Kidney (tissue), 14 donors: ENCODE data around the gene CARNS1. TPM values are rescaled to one million over a fixed set of nuclear protein-coding genes. Genes with fewer than 3 reads are reported as not detected.

Experiments used
- DNase-seq, 5 donors: peaks; one replicate each; pipeline ENCODE4 v3.0.0-alpha.2; 2013 to 2020
- FAIRE-seq: peaks from 2 replicates; lab custom pipeline; 2012; peaks lifted over from hg19 to GRCh38; lab: Jason Lieb, UNC
- H3K27ac ChIP-seq, 2 donors: one replicate each; pipeline ENCODE4 v1.7.0; 2013; ENCODE audit warnings: low read depth in 2 of 2, low read length in 2 of 2, inconsistent platforms in 1 of 2
- H3K27me3 ChIP-seq: one replicate; pipeline ENCODE4 v1.7.1; 2013; ENCODE audit warnings: low read length, inconsistent platforms; ENCODE audit not compliant: control insufficient read depth, insufficient read depth
- H3K36me3 ChIP-seq, 3 donors: one replicate each; pipeline versions ENCODE4 v1.7.0 to v1.7.1; 2013; ENCODE audit warnings: low read length in 3 of 3, control low read depth in 1 of 3, inconsistent platforms in 1 of 3; ENCODE audit not compliant: insufficient read depth in 3 of 3, control insufficient read depth in 2 of 3
- H3K4me1 ChIP-seq, 3 donors: one replicate each; pipeline versions ENCODE4 v1.7.0 to v1.7.1; 2013; ENCODE audit warnings: low read length in 3 of 3, inconsistent platforms in 1 of 3, low read depth in 1 of 3; ENCODE audit not compliant: control insufficient read depth in 2 of 3, insufficient read depth in 2 of 3
- H3K4me3 ChIP-seq, 3 donors: one replicate each; pipeline versions ENCODE4 v1.7.0 to v1.8.1; 2013; ENCODE audit warnings: low read length in 3 of 3, control low read depth in 1 of 3, inconsistent platforms in 1 of 3
- H3K9ac ChIP-seq, 3 donors: one replicate each; pipeline versions ENCODE4 v1.7.0 to v1.7.1; 2013; ENCODE audit warnings: low read length in 3 of 3, control low read depth in 1 of 3, inconsistent platforms in 1 of 3
- H3K9me3 ChIP-seq, 3 donors: one replicate each; pipeline versions ENCODE4 v1.7.0 to v1.7.1; 2013; ENCODE audit warnings: low read length in 3 of 3, control low read depth in 1 of 3, inconsistent platforms in 1 of 3; ENCODE audit not compliant: control insufficient read depth in 2 of 3, insufficient read depth in 1 of 3
- intact Hi-C: fragments of 100-400 bp; cut with DNase I; formaldehyde crosslinking; loops from one replicate; pipeline ENCODE4 v1.11.1; 2022
- polyA plus RNA-seq: library from polyadenylated mRNA; stranded (reverse); fragments of 350-450 nt; fragmentation: Illumina TruSeq; extraction: RNeasy Lipid Tissue Mini Kit (QIAGEN cat#74804); gene quantifications from one replicate; pipeline ENCODE4 v1.2.3, GENCODE V29; 2014; ENCODE audit warnings: low read depth, low replicate concordance; ENCODE audit not compliant: insufficient read depth
- total RNA-seq: library from RNA; stranded (reverse); fragmentation: NEBNext Ultra II Directional; extraction: Animal tissue kit (Norgen Biotek cat#: 25700); gene quantifications from one replicate; pipeline ENCODE4 v1.2.1, GENCODE V29; 2021
- TF ChIP-seq, protein P1 (sequence below): IDR thresholded peaks from 3 replicates; pipeline ENCODE4 v1.5.1; 2012; ENCODE audit warnings: mild to moderate bottlenecking, moderate library complexity, borderline replicate concordance; ENCODE audit not compliant: insufficient read depth; ENCODE audit errors: extremely low read depth
- donor health status: control.
- donor health status: control.
- donor health status: control.
- donor health status: control.
- donor health status: control.
- donor health status: DM: yes; HTN: yes; CAD: no.
- donor health status: Normal renal cell carcinoma (clear cell type).

The CARNS1 gene
- total and polyA plus RNA-seq, 2 donors from 2014 or later: 0.80 to 1.7 TPM

DNA sequence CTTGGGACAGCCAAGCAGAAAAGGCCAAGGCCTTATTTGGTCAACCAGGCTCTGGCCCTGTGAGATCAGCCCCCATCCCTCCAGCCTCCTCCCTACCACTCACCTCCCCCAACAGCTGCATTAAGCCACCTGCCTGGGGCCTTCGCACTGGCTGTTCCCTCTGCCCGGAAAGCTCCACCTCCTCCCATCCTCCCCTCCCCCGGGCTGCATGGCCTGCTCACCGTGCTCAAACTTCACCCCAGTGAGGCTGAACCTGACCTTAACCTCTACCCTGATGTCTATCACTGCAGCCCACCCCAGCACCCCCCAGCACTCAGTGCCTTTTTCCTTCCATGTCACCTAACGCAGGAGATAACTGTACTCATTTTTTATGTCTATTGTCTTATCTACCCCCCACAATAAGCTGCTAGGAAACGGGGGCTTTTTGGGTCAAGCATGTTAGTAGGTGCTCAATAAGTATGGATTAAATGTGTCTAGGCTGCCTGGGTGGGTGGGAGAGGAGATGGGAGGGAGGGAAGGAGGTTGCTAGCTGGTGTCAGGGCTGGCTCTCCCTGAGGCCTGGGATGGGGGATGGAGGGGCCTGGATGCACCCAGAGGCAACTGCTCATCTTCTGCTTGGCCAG is 21.1 kb downstream of the CARNS1 start:
- Histone ChIP-seq H3K9ac (no peak overlapping the region), H3K27ac (no peak overlapping the region), H3K4me1 (peaks cover 0 to 4% (median 0%) of the 10 kb centered on the region in 3 donors), H3K9me3 (no peaks in the 10 kb centered on the region), H3K36me3 (peaks cover 0 to 9% (median 7%) of the 10 kb centered on the region in 3 donors), H3K4me3 (no peak overlapping the region), H3K27me3 (no peaks in the 10 kb centered on the region)
- no peak for FAIRE-seq
- intact Hi-C loops: no loop called here
- peak in 1 of 5 donors; percentile 78 for DNase-seq
- TF ChIP-seq, protein P1, sequence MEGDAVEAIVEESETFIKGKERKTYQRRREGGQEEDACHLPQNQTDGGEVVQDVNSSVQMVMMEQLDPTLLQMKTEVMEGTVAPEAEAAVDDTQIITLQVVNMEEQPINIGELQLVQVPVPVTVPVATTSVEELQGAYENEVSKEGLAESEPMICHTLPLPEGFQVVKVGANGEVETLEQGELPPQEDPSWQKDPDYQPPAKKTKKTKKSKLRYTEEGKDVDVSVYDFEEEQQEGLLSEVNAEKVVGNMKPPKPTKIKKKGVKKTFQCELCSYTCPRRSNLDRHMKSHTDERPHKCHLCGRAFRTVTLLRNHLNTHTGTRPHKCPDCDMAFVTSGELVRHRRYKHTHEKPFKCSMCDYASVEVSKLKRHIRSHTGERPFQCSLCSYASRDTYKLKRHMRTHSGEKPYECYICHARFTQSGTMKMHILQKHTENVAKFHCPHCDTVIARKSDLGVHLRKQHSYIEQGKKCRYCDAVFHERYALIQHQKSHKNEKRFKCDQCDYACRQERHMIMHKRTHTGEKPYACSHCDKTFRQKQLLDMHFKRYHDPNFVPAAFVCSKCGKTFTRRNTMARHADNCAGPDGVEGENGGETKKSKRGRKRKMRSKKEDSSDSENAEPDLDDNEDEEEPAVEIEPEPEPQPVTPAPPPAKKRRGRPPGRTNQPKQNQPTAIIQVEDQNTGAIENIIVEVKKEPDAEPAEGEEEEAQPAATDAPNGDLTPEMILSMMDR: no peak

- H3K36me3 ChIP-seq: peaks cover 0 to 9% (median 4%) of the 10 kb centered on the region in 3 donors
- intact Hi-C loops: no loop called here
- no peak within 1 kb of the TSS for H3K27ac ChIP-seq
- H3K4me3 ChIP-seq: no peak within 1 kb of the TSS
- DNase-seq (peak in 1 of 5 donors; percentile 85), FAIRE-seq (no peak)
- H3K9me3 ChIP-seq: no peaks in the 10 kb centered on the region
- no peak within 1 kb of the TSS for H3K9ac ChIP-seq
- H3K4me1 ChIP-seq: peaks cover 0 to 8% (median 0%) of the 10 kb centered on the region in 3 donors
- no peaks in the 10 kb centered on the region for H3K27me3 ChIP-seq
- TF ChIP-seq, protein P1: no peak
Observed at GRCh38 chr11:67437082-67437808, 21.8 kb downstream of the CARNS1 start, which contains the start of gene PTPRCAP. Gene PTPRCAP, minus strand, starts transcription at chr11:67437682. Its CDS starts 63 bp downstream, at chr11:67437619.

DNA sequence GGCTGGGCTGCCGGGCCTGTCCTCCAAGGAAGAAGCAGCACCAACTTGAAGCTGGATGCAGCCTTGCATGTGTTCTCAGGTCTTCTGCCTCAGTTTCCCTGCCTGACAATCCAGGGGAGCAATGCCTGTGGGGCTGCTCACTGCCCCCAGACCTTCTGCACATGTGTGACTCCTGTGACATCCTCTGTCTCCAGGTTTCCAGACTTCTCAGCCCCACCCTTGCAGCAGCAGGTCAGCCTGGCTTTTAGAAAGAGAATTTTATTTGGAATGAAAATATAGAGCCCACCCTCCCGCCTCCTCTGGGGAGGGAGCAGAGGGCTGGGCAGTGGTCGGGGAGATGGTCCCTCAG is 22.3 kb downstream of the CARNS1 start:
- FAIRE-seq: no peak
- H3K36me3 ChIP-seq: peaks cover 0 to 9% (median 2%) of the 10 kb centered on the region in 3 donors
- no peak overlapping the region for H3K27ac ChIP-seq

More for the DNA sequence above, 22.3 kb downstream of the CARNS1 start:
- no peak overlapping the region for H3K4me3 ChIP-seq
- H3K9me3 ChIP-seq: no peaks in the 10 kb centered on the region
- no peak for DNase-seq
- intact Hi-C loops: no loop called here
- H3K4me1 ChIP-seq: peaks cover 0 to 14% (median 0%) of the 10 kb centered on the region in 3 donors
- H3K27me3 ChIP-seq: no peaks in the 10 kb centered on the region
- TF ChIP-seq, protein P1: no peak
- H3K9ac ChIP-seq: no peak overlapping the region
